ENCODE measurements around the gene SPINT2. TPM values are rescaled to one million over a fixed set of nuclear protein-coding genes. Genes with fewer than 3 reads are reported as not detected.
"Not testable (repeated sequence)": the region's sequence is repeated elsewhere in the genome, so short reads cannot be mapped to it uniquely, and the experiment has no call there.

The SPINT2 gene
- total RNA-seq, 1 donor from 2014 or later = 14.6 TPM

- DNase-seq (ENCODE audit: extremely low read depth, low read depth, low spot score) = no peak
These were observed 54.3 kb downstream of the SPINT2 start for GRCh38 chr19:38318660-38319059.

- DNase-seq (ENCODE audit: extremely low read depth, low read depth, low spot score) = no peak
These were observed 55.3 kb downstream of the SPINT2 start, which contains the start of gene KCNK6 for GRCh38 chr19:38319421-38320258. KCNK6 (plus strand) TSS chr19:38319845; CDS start chr19:38319951, 106 bp downstream.

GRCh38 chr19:38320969-38321339, 56.6 kb downstream of the SPINT2 start:
- DNase-seq (ENCODE audit: extremely low read depth, low read depth, low spot score) = no peak

- no peak for DNase-seq (ENCODE audit: extremely low read depth, low read depth, low spot score)
These were observed 57.3 kb downstream of the SPINT2 start for GRCh38 chr19:38321646-38322196.

GRCh38 chr19:38323291-38323690, 58.9 kb downstream of the SPINT2 start:
- no peak for DNase-seq (ENCODE audit: extremely low read depth, low read depth, low spot score)

GRCh38 chr19:38324431-38324830, 60.1 kb downstream of the SPINT2 start:
- DNase-seq (ENCODE audit: extremely low read depth, low read depth, low spot score) = no peak

GRCh38 chr19:38326591-38326990, 62.2 kb downstream of the SPINT2 start:
- DNase-seq (ENCODE audit: extremely low read depth, low read depth, low spot score) = no peak

GRCh38 chr19:38329651-38330050, 65.3 kb downstream of the SPINT2 start:
- DNase-seq (ENCODE audit: extremely low read depth, low read depth, low spot score) = no peak

- DNase-seq (ENCODE audit: extremely low read depth, low read depth, low spot score) = no peak
These were observed 67.4 kb downstream of the SPINT2 start for GRCh38 chr19:38331728-38332127.

GRCh38 chr19:38333245-38333644, 68.9 kb downstream of the SPINT2 start:
- no peak for DNase-seq (ENCODE audit: extremely low read depth, low read depth, low spot score)

- peak; percentile 44 for DNase-seq (ENCODE audit: extremely low read depth, low read depth, low spot score)
These were observed 71.7 kb downstream of the SPINT2 start for GRCh38 chr19:38335949-38336637.

- peak; percentile 51 for DNase-seq (ENCODE audit: extremely low read depth, low read depth, low spot score)
These were observed 72.4 kb downstream of the SPINT2 start for GRCh38 chr19:38336638-38337359.

- no peak for DNase-seq (ENCODE audit: extremely low read depth, low read depth, low spot score)
These were observed 72.9 kb downstream of the SPINT2 start for GRCh38 chr19:38337360-38337653.

- not testable (repeated sequence) for DNase-seq (ENCODE audit: extremely low read depth, low read depth, low spot score)
These were observed 74.6 kb downstream of the SPINT2 start for GRCh38 chr19:38339011-38339410.

GRCh38 chr19:38340927-38341326, 76.6 kb downstream of the SPINT2 start:
- no peak for DNase-seq (ENCODE audit: extremely low read depth, low read depth, low spot score)

Other genes with a start within 250 kb of the SPINT2 start
- gene DPF1, start 40.4 kb upstream of the SPINT2 start, total RNA-seq = 1.0 and 1.5 TPM in 2 replicates
- gene PPP1R14A, start 8.2 kb upstream of the SPINT2 start, total RNA-seq = 21.7 and 27.4 TPM in 2 replicates
- gene C19orf33, start 39.7 kb downstream of the SPINT2 start, total RNA-seq = 24.3 and 37.2 TPM in 2 replicates
- 85.6 and 94.3 TPM in 2 replicates for gene YIF1B, start 51.4 kb downstream of the SPINT2 start, total RNA-seq
- gene KCNK6, start 55.3 kb downstream of the SPINT2 start, total RNA-seq = 12.8 and 13.5 TPM in 2 replicates
- 1.3 TPM in 1 of 2 replicates, not detected in the other for gene CATSPERG, start 71.3 kb downstream of the SPINT2 start, total RNA-seq
- 232 and 267 TPM in 2 replicates for gene PSMD8, start 110.0 kb downstream of the SPINT2 start, total RNA-seq
- gene GGN, start 123.5 kb downstream of the SPINT2 start, total RNA-seq = 0.64 and 1.5 TPM in 2 replicates
- 8.5 and 9.4 TPM in 2 replicates for gene SPRED3, start 124.1 kb downstream of the SPINT2 start, total RNA-seq
- gene FAM98C, start 138.5 kb downstream of the SPINT2 start, total RNA-seq = 13.9 and 20.3 TPM in 2 replicates
- not detected in 2 replicates for gene RASGRP4, start 161.6 kb downstream of the SPINT2 start, total RNA-seq
- gene RYR1, start 169.1 kb downstream of the SPINT2 start, total RNA-seq = 0.05 and 0.06 TPM in 2 replicates

Data from glomerular endothelial cell (primary cell).